Stomach (tissue), 9 donors: ENCODE measurements around the gene UBA1. TPM values are rescaled to one million over a fixed set of nuclear protein-coding genes. Genes with fewer than 3 reads are reported as not detected.
"Not testable (repeated sequence)": the region's sequence is repeated elsewhere in the genome, so short reads cannot be mapped to it uniquely, and the experiment has no call there.

Experiments
- DNase-seq, 2 donors: peaks; one replicate each; pipeline versions ENCODE4 v3.0.0 to v3.0.0-alpha.2; 2013 to 2019
- H3K27ac ChIP-seq, 5 donors: fragments of 200-600 bp in 4 of 5; sonication (generic) in 4 of 5; one replicate each; pipeline ENCODE4 v1.5.1; 2013 to 2019; ENCODE audit warnings: mild to moderate bottlenecking in 1 of 5, moderate library complexity in 1 of 5
- H3K27me3 ChIP-seq, 3 donors: fragments of 200-600 bp; sonication (generic); one replicate each; pipeline ENCODE4 v1.5.1; 2017 to 2019; ENCODE audit warnings: mixed run types in 1 of 3
- H3K36me3 ChIP-seq, 4 donors: fragments of 200-600 bp; sonication (generic); 1 replicate in 3 of 4; 2 replicates in 1 of 4; pipeline ENCODE4 v1.5.1; 2016 to 2019
- H3K4me1 ChIP-seq, 4 donors: fragments of 200-600 bp; sonication (generic); one replicate each; pipeline ENCODE4 v1.5.1; 2016 to 2019
- H3K4me3 ChIP-seq, 4 donors: fragments of 200-600 bp; sonication (generic) in 3 of 4; one replicate each; pipeline ENCODE4 v1.5.1; 2016 to 2019; ENCODE audit warnings: mild to moderate bottlenecking in 1 of 4
- H3K9me3 ChIP-seq, 4 donors: fragments of 200-600 bp; sonication (generic); one replicate each; pipeline ENCODE4 v1.5.1; 2016 to 2019
- EP300 ChIP-seq: sonication (generic); formaldehyde crosslinking; IDR thresholded peaks from one replicate; pipeline ENCODE4 v1.6.1; 2017; ENCODE audit warnings: antibody characterized with exemption
- POLR2A ChIP-seq, 4 donors: fragments of 450-650 bp; IDR thresholded peaks; one replicate each; pipeline ENCODE4 v1.6.1; 2016; ENCODE audit warnings: antibody characterized with exemption in 4 of 4, control low read depth in 2 of 4, mild to moderate bottlenecking in 1 of 4, moderate library complexity in 1 of 4
- POLR2AphosphoS5 ChIP-seq, 3 donors: sonication (generic); formaldehyde crosslinking; IDR thresholded peaks; one replicate each; pipeline ENCODE4 v1.6.1; 2016; ENCODE audit warnings: antibody characterized with exemption in 3 of 3
- WGBS, 5 donors: extraction: QIAGEN DNeasy Blood & Tissue Kit in 3 of 5; methylation state at CpG; one replicate each; pipeline versions ENCODE4 v1.1.5 to v1.1.7; 2013 to 2018; 5-methylcytosine and 5-hydroxymethylcytosine counted together
- intact Hi-C: fragments of 100-400 bp; cut with DNase I; formaldehyde crosslinking; loops from one replicate; pipeline ENCODE4 v1.15.1; 2023; ENCODE audit warnings: low total_unique reads
- polyA plus RNA-seq, 3 donors: library from polyadenylated mRNA; stranded (reverse); fragments of 200-250 nt; gene quantifications; one replicate each; pipeline ENCODE4 v1.2.3, GENCODE V29; 2013
- total RNA-seq, 5 donors: library from RNA; depleted of rRNA; stranded (reverse); fragments of >200 nt; gene quantifications; one replicate each; pipeline versions ENCODE4 v1.1.0 to v1.2.3, GENCODE V29; 2014 to 2016
- TF ChIP-seq, protein P1 (sequence below), 7 experiments: fragments of 450-650 bp in 4 of 7; fragments of 200-600 bp in 3 of 7; sonication (generic) in 3 of 7; IDR thresholded peaks; one replicate each; pipeline ENCODE4 v1.5.1; 2016 to 2019; ENCODE audit warnings: antibody characterized with exemption in 7 of 7, control low read depth in 2 of 7, mild to moderate bottlenecking in 1 of 7
- donor health status: healthy with polysubstance abuse.
- donor health status: Bipolar disorder and iron deficiency.
- donor health status: healthy.

Gene UBA1
- total and polyA plus RNA-seq, 8 donors = 59.3 to 278 (median 86.9) TPM

DNA sequence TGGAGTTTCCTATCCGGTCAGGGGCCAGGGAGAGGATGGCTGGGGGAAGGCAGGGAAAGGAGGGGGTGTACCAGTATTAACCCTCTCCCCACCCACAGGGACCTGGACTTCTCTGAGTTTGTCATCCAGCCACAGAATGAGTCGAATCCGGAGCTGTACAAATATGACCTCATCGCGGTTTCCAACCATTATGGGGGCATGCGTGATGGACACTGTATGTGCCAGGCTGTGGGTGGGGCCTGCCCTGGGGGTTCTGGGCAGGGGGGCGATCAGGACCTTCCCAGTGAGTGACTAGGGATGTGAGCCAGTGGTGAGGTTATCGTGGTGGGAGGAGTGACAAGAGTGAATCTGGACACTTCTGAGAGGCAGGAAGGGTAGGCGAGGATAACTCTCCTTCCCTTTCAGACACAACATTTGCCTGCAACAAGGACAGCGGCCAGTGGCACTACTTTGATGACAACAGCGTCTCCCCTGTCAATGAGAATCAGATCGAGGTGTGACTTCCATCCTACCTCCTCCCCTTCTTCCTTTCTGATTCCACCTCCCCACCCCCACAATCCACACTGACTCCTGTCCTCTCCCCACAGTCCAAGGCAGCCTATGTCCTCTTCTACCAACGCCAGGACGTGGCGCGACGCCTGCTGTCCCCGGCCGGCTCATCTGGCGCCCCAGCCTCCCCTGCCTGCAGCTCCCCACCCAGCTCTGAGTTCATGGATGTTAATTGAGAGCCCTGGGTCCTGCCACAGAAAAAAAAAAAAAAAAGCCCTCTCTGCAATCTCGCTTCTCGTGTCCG lies 53.8 kb downstream of the UBA1 start:
- Histone ChIP-seq H3K27ac (no peak overlapping the region), H3K27me3 (peaks cover 0 to 10% (median 0%) of the 10 kb centered on the region in 3 donors), H3K4me1 (no peaks in the 10 kb centered on the region), H3K36me3 (peaks cover 15 to 61% (median 43%) of the 10 kb centered on the region in 4 donors), H3K4me3 (no peak overlapping the region), H3K9me3 (peaks cover 0 to under 1% (median under 1%) of the 10 kb centered on the region in 4 donors)
- TF ChIP-seq POLR2A (IDR thresholded peaks at IDR 0.05) (no peak), POLR2AphosphoS5 (IDR thresholded peaks at IDR 0.05) (no peak), EP300 (no peak)
- TF ChIP-seq, protein P1, sequence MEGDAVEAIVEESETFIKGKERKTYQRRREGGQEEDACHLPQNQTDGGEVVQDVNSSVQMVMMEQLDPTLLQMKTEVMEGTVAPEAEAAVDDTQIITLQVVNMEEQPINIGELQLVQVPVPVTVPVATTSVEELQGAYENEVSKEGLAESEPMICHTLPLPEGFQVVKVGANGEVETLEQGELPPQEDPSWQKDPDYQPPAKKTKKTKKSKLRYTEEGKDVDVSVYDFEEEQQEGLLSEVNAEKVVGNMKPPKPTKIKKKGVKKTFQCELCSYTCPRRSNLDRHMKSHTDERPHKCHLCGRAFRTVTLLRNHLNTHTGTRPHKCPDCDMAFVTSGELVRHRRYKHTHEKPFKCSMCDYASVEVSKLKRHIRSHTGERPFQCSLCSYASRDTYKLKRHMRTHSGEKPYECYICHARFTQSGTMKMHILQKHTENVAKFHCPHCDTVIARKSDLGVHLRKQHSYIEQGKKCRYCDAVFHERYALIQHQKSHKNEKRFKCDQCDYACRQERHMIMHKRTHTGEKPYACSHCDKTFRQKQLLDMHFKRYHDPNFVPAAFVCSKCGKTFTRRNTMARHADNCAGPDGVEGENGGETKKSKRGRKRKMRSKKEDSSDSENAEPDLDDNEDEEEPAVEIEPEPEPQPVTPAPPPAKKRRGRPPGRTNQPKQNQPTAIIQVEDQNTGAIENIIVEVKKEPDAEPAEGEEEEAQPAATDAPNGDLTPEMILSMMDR (IDR thresholded peaks at IDR 0.05) = no peak
- no peak for DNase-seq
- intact Hi-C loops = no loop called here
- 69 to 83% (median 74%) methylated on average over 18 to 23 of the region's 23 CpGs for WGBS, 5 donors

DNA sequence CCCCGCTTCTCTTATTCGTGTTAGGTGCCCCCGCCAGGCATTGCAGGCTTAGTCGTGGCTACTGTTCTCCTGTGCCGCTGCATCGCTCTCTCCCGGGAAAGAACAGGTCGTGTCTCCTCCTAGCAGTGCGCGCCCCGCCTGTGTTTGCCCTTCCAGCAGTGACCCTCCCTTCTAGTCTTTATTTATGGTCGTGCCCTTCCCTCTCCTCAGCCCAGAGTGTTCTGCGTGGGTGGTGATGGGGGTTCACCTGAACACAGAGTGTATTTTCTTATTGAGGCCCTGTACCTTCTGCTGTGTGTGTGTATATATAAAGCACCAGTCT lies 54.3 kb downstream of the UBA1 start:
- Histone ChIP-seq H3K27ac (no peak overlapping the region), H3K36me3 (peaks cover 10 to 56% (median 39%) of the 10 kb centered on the region in 4 donors), H3K4me1 (no peaks in the 10 kb centered on the region), H3K27me3 (peaks cover 0 to 5% (median 0%) of the 10 kb centered on the region in 3 donors), H3K4me3 (no peak overlapping the region), H3K9me3 (peaks cover 0 to 6% (median 3%) of the 10 kb centered on the region in 4 donors)
- intact Hi-C loops = no loop called here
- DNase-seq = no peak
- 53 to 73% (median 71%) methylated on average over 13 of the region's 13 CpGs for WGBS, 5 donors
- TF ChIP-seq, protein P1 (IDR thresholded peaks at IDR 0.05) = no peak
- TF ChIP-seq POLR2A (IDR thresholded peaks at IDR 0.05) = no peak
- TF ChIP-seq EP300 = no peak
- no peak for TF ChIP-seq POLR2AphosphoS5 (IDR thresholded peaks at IDR 0.05)

GRCh38 chrX:47248576-47248975 lies 54.9 kb downstream of the UBA1 start:
- WGBS, 5 donors = 84 to 97% (median 88%) methylated on average over 5 to 6 of the region's 6 CpGs
- Histone ChIP-seq H3K27me3 (peaks cover 0 to 5% (median 0%) of the 10 kb centered on the region in 3 donors), H3K27ac (no peak overlapping the region), H3K4me1 (no peaks in the 10 kb centered on the region), H3K9me3 (peaks cover 0 to 12% (median 6%) of the 10 kb centered on the region in 4 donors), H3K4me3 (no peak overlapping the region), H3K36me3 (peaks cover 10 to 50% (median 34%) of the 10 kb centered on the region in 4 donors)
- intact Hi-C loops = no loop called here
- no peak for TF ChIP-seq POLR2A (IDR thresholded peaks at IDR 0.05)
- TF ChIP-seq, protein P1 (IDR thresholded peaks at IDR 0.05) = no peak
- no peak for TF ChIP-seq POLR2AphosphoS5 (IDR thresholded peaks at IDR 0.05)
- DNase-seq = no peak

- no peak overlapping the region for H3K4me3 ChIP-seq
- no peaks in the 10 kb centered on the region for H3K4me1 ChIP-seq
- H3K27ac ChIP-seq = no peak overlapping the region
- DNase-seq = no peak
- peaks cover under 1 to 36% (median 20%) of the 10 kb centered on the region in 4 donors for H3K36me3 ChIP-seq
- H3K9me3 ChIP-seq = peaks cover 0 to 26% (median 13%) of the 10 kb centered on the region in 4 donors
- H3K27me3 ChIP-seq = peaks cover 0 to 5% (median 0%) of the 10 kb centered on the region in 3 donors
- intact Hi-C loops = no loop called here
- WGBS, 5 donors = 79 to 87% (median 82%) methylated on average over 6 of the region's 6 CpGs
- TF ChIP-seq POLR2AphosphoS5 (IDR thresholded peaks at IDR 0.05) (no peak), POLR2A (IDR thresholded peaks at IDR 0.05) (no peak), EP300 (no peak)
- TF ChIP-seq, protein P1 (IDR thresholded peaks at IDR 0.05) = no peak
These were observed 56.4 kb downstream of the UBA1 start for GRCh38 chrX:47250017-47250347.

DNA sequence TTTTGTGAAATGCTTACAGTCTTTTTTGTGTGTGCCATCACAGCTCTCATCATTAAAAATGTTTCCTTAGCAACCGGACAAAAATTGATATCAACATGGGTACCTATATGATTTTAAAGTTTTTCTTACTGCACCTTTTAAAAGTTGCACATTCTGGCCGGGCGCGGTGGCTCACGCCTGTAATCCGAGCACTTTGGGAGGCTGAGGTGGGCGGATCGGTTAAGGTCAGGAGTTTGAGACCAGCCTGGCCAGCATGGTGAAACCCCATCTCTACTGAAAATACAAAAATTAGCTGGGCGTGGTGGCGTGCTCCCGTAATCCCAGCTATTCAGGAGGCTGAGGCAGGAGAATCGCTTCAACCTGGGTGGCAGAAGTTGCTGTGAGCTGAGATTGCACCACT lies 64.0 kb downstream of the UBA1 start:
- H3K4me3 ChIP-seq, H3K4me1 ChIP-seq, DNase-seq, H3K27me3 ChIP-seq, H3K36me3 ChIP-seq, H3K27ac ChIP-seq, intact Hi-C loops: not testable (repeated sequence)
- WGBS, 5 donors = 88 to 96% (median 91%) methylated on average over 12 of the region's 12 CpGs
- peaks cover 0 to 30% (median 13%) of the 10 kb centered on the region in 4 donors for H3K9me3 ChIP-seq
